Measurements from ENCODE around the gene GRID2.
"Not testable (repeated sequence)": the region's sequence is repeated elsewhere in the genome, so short reads cannot be mapped to it uniquely, and the experiment has no call there.

The GRID2 gene

DNA sequence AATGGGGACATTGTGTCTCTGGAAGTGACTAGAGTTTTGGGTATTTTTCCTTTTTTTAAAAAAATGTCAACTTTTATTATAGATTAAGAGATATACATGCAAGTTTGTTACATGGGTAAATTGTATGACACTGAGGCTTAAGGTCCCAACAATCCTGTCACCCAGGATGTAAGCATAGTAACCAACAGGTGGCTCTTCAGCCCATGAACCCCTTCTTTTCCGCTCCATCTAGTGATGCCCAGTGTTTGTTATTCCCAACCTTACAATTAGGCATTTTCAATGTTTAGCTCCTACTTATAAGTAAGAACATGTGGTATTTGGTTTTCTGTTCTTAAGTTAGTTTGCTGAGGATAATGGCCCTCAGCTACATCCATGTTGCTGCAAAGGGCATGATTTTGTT, 102.7 kb downstream of the GRID2 start:
- no peak overlapping the region for H3K9ac ChIP-seq (ENCODE audit: low read length)
- TF ChIP-seq, protein P1, sequence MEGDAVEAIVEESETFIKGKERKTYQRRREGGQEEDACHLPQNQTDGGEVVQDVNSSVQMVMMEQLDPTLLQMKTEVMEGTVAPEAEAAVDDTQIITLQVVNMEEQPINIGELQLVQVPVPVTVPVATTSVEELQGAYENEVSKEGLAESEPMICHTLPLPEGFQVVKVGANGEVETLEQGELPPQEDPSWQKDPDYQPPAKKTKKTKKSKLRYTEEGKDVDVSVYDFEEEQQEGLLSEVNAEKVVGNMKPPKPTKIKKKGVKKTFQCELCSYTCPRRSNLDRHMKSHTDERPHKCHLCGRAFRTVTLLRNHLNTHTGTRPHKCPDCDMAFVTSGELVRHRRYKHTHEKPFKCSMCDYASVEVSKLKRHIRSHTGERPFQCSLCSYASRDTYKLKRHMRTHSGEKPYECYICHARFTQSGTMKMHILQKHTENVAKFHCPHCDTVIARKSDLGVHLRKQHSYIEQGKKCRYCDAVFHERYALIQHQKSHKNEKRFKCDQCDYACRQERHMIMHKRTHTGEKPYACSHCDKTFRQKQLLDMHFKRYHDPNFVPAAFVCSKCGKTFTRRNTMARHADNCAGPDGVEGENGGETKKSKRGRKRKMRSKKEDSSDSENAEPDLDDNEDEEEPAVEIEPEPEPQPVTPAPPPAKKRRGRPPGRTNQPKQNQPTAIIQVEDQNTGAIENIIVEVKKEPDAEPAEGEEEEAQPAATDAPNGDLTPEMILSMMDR (IDR thresholded peaks at IDR 0.05; ENCODE audit: low read length): no peak
- no peak for TF ChIP-seq EZH2phosphoT487 (IDR thresholded peaks at IDR 0.05; ENCODE audit: low read length)
- TF ChIP-seq EZH2 (optimal IDR thresholded peaks at IDR 0.05; ENCODE audit: low read depth, low read length): no peak
- H3K27ac ChIP-seq (ENCODE audit: low read length): no peak overlapping the region
- no peaks in the 10 kb centered on the region for H3K9me3 ChIP-seq (replicated peaks; ENCODE audit: insufficient read depth, low read length)
- H3K4me2 ChIP-seq (ENCODE audit: low read depth, low read length): no peak overlapping the region
- H4K20me1 ChIP-seq (ENCODE audit: insufficient read depth, low read length): no peaks in the 10 kb centered on the region
- no peaks in the 10 kb centered on the region for H3K27me3 ChIP-seq (replicated peaks; ENCODE audit: insufficient read depth, low read length)
- H3K4me3 ChIP-seq (ENCODE audit: low read length): no peak overlapping the region
- no peaks in the 10 kb centered on the region for H3K9me2 ChIP-seq (replicated peaks; ENCODE audit: insufficient read depth, low read length)
- H2AFZ ChIP-seq (ENCODE audit: low read length): no peak overlapping the region
- no peaks in the 10 kb centered on the region for H3K36me3 ChIP-seq (replicated peaks; ENCODE audit: insufficient read depth, low read length)
- DNase-seq: no peak
- no peaks in the 10 kb centered on the region for H3K79me2 ChIP-seq (ENCODE audit: low read length)
- H3F3A ChIP-seq (ENCODE audit: insufficient read depth, low read length): no peaks in the 10 kb centered on the region
- H3K4me1 ChIP-seq (ENCODE audit: low read length): no peaks in the 10 kb centered on the region

DNA sequence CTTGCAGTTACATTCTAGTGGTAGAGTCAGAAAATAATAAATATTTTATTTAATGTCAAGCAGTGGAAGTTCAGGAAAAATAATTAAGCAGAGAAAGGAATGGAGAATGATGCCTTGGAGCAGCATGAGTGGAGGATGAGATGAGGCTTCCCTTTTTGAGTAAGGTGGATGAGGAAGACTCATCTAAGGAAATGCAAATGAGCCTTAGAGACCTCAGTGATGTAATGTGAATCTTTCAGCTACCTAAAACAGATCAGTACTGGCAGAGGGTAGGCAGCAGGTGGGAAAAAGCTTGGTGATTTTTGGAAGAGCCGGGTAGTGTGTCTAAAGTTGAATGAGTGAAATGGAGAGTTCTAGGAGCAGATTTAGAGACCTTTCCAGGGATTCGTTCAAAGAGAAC, 118.2 kb downstream of the GRID2 start:
- no peak for DNase-seq
- no peaks in the 10 kb centered on the region for H3K27me3 ChIP-seq (replicated peaks; ENCODE audit: insufficient read depth, low read length)
- H3K9ac ChIP-seq (ENCODE audit: low read length): no peak overlapping the region
- H3K79me2 ChIP-seq (ENCODE audit: low read length): no peaks in the 10 kb centered on the region
- no peaks in the 10 kb centered on the region for H4K20me1 ChIP-seq (ENCODE audit: insufficient read depth, low read length)
- no peaks in the 10 kb centered on the region for H3K36me3 ChIP-seq (replicated peaks; ENCODE audit: insufficient read depth, low read length)
- H3F3A ChIP-seq (ENCODE audit: insufficient read depth, low read length): no peaks in the 10 kb centered on the region
- H3K4me2 ChIP-seq (ENCODE audit: low read depth, low read length): no peak overlapping the region
- no peak overlapping the region for H2AFZ ChIP-seq (ENCODE audit: low read length)
- H3K4me3 ChIP-seq (ENCODE audit: low read length): no peak overlapping the region
- no peak overlapping the region for H3K27ac ChIP-seq (ENCODE audit: low read length)
- no peaks in the 10 kb centered on the region for H3K9me3 ChIP-seq (replicated peaks; ENCODE audit: insufficient read depth, low read length)
- no peaks in the 10 kb centered on the region for H3K4me1 ChIP-seq (ENCODE audit: low read length)
- TF ChIP-seq EZH2 (optimal IDR thresholded peaks at IDR 0.05; ENCODE audit: low read depth, low read length) (no peak), EZH2phosphoT487 (IDR thresholded peaks at IDR 0.05; ENCODE audit: low read length) (no peak)
- TF ChIP-seq, protein P1 (IDR thresholded peaks at IDR 0.05; ENCODE audit: low read length): no peak
- H3K9me2 ChIP-seq (replicated peaks; ENCODE audit: insufficient read depth, low read length): no peaks in the 10 kb centered on the region

DNA sequence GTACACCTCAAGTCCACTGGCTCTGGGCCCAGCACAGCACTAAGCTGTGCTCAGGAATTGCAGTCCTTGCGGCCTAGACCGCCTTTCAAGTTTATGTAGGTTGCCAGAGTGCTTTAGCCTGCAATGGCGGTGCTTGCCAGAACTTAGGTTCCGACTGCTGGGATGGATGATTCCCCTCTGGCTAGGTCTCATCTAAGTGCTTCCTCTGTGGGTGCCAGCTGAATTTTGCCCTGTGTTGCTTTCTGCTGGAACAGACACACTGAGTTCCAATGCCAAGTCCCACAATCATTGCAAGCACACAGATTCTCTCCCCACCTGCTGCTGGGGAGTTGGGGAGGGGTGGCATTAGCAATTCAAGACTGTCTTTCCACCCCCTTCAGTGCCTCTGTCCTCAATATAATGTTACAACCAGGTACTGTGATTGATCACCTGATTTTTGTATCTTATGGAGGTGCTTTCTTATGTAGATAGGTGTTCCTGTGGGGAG, 129.5 kb downstream of the GRID2 start:
- Histone ChIP-seq H3K9me3 (replicated peaks; ENCODE audit: insufficient read depth, low read length) (no peaks in the 10 kb centered on the region), H3K79me2 (ENCODE audit: low read length) (no peaks in the 10 kb centered on the region), H3K4me3 (ENCODE audit: low read length) (no peak overlapping the region), H3F3A (ENCODE audit: insufficient read depth, low read length) (no peaks in the 10 kb centered on the region), H3K4me2 (ENCODE audit: low read depth, low read length) (no peak overlapping the region), H3K36me3 (replicated peaks; ENCODE audit: insufficient read depth, low read length) (no peaks in the 10 kb centered on the region), H3K27me3 (replicated peaks; ENCODE audit: insufficient read depth, low read length) (no peaks in the 10 kb centered on the region), H3K9me2 (replicated peaks; ENCODE audit: insufficient read depth, low read length) (no peaks in the 10 kb centered on the region), H2AFZ (ENCODE audit: low read length) (no peak overlapping the region), H3K4me1 (ENCODE audit: low read length) (no peaks in the 10 kb centered on the region), H3K9ac (ENCODE audit: low read length) (no peak overlapping the region), H3K27ac (ENCODE audit: low read length) (no peak overlapping the region), H4K20me1 (ENCODE audit: insufficient read depth, low read length) (no peaks in the 10 kb centered on the region)
- no peak for TF ChIP-seq EZH2phosphoT487 (IDR thresholded peaks at IDR 0.05; ENCODE audit: low read length)
- TF ChIP-seq, protein P1 (IDR thresholded peaks at IDR 0.05; ENCODE audit: low read length): no peak
- no peak for TF ChIP-seq EZH2 (optimal IDR thresholded peaks at IDR 0.05; ENCODE audit: low read depth, low read length)
- no peak for DNase-seq

DNA sequence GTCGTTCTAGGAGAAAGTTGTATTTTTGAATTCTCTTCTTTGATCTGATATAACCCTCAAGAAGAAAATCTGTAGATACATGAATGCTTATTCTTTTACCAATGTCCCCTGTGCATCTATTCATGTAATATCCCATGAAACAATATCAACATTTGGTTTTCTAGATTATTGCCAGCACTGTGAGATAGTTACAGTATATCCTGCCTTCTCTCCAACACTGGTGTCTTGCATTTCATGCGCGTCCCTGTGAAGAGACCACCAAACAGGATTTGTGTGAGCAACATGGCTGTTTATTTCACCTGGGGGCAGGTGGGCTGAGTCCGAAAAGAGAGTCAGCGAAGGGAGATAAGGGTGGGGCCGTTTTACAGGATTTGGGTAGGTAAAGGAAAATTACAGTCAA, 135.0 kb downstream of the GRID2 start:
- not testable (repeated sequence) for H3K79me2 ChIP-seq (ENCODE audit: low read length); H3K27me3 ChIP-seq (replicated peaks; ENCODE audit: insufficient read depth, low read length); DNase-seq; H3K9me3 ChIP-seq (replicated peaks; ENCODE audit: insufficient read depth, low read length); H3F3A ChIP-seq (ENCODE audit: insufficient read depth, low read length); H3K9ac ChIP-seq (ENCODE audit: low read length); H3K36me3 ChIP-seq (replicated peaks; ENCODE audit: insufficient read depth, low read length); H3K4me3 ChIP-seq (ENCODE audit: low read length); H3K9me2 ChIP-seq (replicated peaks; ENCODE audit: insufficient read depth, low read length); H3K4me1 ChIP-seq (ENCODE audit: low read length); H2AFZ ChIP-seq (ENCODE audit: low read length); H3K27ac ChIP-seq (ENCODE audit: low read length); H4K20me1 ChIP-seq (ENCODE audit: insufficient read depth, low read length); H3K4me2 ChIP-seq (ENCODE audit: low read depth, low read length)

DNA sequence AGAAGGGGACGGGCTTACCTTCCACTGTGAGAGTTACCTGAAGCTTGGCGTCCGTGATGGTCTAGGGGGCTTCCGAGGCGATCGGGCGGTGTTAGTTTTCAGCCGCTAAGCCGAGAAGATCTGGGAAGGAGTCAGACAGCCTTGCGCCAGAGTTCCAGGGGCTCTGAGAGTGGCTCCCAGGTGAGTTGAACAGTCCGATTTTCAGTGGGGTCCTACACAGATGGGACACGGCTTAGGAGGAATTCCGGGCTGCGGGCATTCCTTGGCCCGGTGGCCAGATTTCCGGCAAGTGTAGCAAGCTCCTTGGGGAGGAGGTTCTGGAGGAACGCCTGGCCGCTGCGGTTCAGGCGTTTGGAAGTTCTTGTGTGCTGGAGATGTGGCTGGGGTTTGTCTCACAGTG, 138.4 kb downstream of the GRID2 start:
- H3F3A ChIP-seq (ENCODE audit: insufficient read depth, low read length); H3K9me3 ChIP-seq (replicated peaks; ENCODE audit: insufficient read depth, low read length); H3K9ac ChIP-seq (ENCODE audit: low read length); DNase-seq; H3K27ac ChIP-seq (ENCODE audit: low read length); H3K79me2 ChIP-seq (ENCODE audit: low read length); H3K36me3 ChIP-seq (replicated peaks; ENCODE audit: insufficient read depth, low read length); H2AFZ ChIP-seq (ENCODE audit: low read length); H3K27me3 ChIP-seq (replicated peaks; ENCODE audit: insufficient read depth, low read length); H4K20me1 ChIP-seq (ENCODE audit: insufficient read depth, low read length); H3K4me1 ChIP-seq (ENCODE audit: low read length); H3K9me2 ChIP-seq (replicated peaks; ENCODE audit: insufficient read depth, low read length); H3K4me3 ChIP-seq (ENCODE audit: low read length); H3K4me2 ChIP-seq (ENCODE audit: low read depth, low read length): not testable (repeated sequence)

All from MM.1S (cell line).